Cardiac fibroblast (primary cell): ENCODE data around the gene RIN1.

Source experiments
- DNase-seq, 2 donors: peaks; one replicate each; pipeline versions ENCODE4 v3.0.0 to v3.0.0-alpha.2; 2010; ENCODE audit warnings: low read depth in 2 of 2
- H3K4me3 ChIP-seq, 2 donors: replicated peaks in 1 of 2; 1 replicate in 1 of 2; 2 replicates in 1 of 2; pipeline ENCODE4 v1.5.1; 2011; ENCODE audit warnings: low read depth in 2 of 2, low read length in 2 of 2, mild to moderate bottlenecking in 2 of 2, moderate library complexity in 1 of 2
- TF ChIP-seq, protein P1 (sequence below): IDR thresholded peaks from one replicate; pipeline ENCODE4 v1.5.1; 2011; ENCODE audit warnings: low read depth, mild to moderate bottlenecking, low read length, inconsistent platforms

Gene RIN1

GRCh38 chr11:66341502-66342126, 5.4 kb upstream of the RIN1 start:
- no peak overlapping the region for H3K4me3 ChIP-seq
- TF ChIP-seq, protein P1, sequence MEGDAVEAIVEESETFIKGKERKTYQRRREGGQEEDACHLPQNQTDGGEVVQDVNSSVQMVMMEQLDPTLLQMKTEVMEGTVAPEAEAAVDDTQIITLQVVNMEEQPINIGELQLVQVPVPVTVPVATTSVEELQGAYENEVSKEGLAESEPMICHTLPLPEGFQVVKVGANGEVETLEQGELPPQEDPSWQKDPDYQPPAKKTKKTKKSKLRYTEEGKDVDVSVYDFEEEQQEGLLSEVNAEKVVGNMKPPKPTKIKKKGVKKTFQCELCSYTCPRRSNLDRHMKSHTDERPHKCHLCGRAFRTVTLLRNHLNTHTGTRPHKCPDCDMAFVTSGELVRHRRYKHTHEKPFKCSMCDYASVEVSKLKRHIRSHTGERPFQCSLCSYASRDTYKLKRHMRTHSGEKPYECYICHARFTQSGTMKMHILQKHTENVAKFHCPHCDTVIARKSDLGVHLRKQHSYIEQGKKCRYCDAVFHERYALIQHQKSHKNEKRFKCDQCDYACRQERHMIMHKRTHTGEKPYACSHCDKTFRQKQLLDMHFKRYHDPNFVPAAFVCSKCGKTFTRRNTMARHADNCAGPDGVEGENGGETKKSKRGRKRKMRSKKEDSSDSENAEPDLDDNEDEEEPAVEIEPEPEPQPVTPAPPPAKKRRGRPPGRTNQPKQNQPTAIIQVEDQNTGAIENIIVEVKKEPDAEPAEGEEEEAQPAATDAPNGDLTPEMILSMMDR, result no peak
- DNase-seq, result no peak

DNA sequence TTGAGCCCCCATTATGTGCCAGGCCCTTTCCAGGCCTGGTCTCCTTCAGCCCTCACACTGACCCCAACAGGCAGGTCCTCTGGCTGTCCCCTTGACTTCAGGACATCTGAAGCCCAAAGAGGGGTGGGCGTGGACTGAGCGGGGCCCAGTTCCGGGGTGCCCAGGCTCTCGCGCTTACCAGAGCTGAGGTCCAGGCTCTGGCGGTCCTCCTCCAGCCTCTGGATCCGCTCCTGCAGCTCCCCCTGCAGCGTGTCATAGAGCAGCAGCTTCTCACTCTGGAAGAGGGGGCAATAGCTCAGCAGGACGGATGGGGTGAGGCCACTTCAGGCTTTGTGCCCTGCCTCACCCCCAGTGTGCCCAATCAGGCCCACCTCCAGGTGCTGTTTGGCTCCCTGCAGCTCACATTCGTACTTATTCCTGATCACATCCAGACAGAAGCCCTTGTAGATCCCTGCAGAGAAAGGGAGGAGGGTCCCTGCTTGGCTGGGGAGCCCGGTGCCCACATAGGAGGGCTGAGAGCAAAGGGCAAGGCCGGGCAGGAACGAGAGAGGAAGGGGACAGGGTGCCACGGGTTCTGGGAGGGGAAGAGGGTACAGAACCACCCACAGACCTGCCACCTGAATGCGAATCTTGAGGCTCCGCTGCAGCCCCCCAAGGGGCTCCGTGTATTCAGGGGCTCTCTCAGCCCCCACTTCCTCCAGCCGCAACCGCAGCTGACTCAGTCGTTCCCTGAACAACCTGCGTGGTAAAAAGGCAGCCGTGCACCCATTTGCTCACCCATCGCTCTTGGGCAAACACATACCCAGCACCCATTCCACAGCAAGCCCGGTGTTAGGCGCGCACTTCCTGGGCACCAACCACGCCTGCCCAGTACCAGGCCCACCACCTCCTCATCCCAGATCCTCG, 4.6 kb upstream of the RIN1 start:
- no peak for DNase-seq
- no peak overlapping the region for H3K4me3 ChIP-seq
- TF ChIP-seq, protein P1, result no peak

DNA sequence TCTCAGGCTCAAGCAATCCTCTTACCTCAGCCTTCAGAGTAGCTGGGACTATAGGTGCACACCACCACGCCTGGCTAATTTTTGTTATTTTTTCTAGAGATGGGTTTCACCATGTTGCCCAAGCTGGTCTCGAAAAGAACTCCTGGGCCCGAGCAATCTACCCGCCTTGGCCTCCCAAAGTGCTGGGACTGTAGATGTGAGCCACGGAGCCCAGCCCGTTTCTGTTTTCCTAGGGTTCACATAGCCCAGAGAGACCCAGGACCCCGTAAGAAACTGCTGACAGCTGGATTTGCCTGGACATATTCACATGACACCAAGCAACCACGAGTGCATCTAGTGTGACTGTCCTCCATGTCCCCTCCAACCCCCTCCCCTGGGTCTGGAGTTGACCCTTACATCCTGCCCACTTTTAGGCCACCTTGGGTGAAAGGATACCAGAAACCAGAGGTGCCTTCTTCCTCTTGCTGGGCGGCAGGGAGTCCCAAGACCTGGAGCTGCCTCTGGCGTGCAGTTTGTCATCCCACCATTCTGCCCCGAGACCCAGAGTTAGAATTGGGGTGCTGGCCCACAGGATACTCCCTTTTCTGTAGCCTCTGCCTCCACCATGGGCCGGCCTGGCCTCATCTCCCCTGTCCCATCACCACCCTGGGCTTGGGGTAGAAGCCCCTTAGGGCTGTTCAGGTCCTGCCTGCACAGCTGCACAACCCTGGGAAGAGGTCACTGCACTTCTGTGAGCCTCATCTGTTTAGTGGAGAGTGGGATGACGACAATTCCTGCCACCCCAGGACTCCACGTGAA, 3.7 kb upstream of the RIN1 start:
- TF ChIP-seq, protein P1, result no peak
- H3K4me3 ChIP-seq, result no peak overlapping the region
- DNase-seq, result no peak

GRCh38 chr11:66339162-66339675, 3.0 kb upstream of the RIN1 start:
- no peak overlapping the region for H3K4me3 ChIP-seq
- TF ChIP-seq, protein P1, result no peak
- DNase-seq, result no peak

DNA sequence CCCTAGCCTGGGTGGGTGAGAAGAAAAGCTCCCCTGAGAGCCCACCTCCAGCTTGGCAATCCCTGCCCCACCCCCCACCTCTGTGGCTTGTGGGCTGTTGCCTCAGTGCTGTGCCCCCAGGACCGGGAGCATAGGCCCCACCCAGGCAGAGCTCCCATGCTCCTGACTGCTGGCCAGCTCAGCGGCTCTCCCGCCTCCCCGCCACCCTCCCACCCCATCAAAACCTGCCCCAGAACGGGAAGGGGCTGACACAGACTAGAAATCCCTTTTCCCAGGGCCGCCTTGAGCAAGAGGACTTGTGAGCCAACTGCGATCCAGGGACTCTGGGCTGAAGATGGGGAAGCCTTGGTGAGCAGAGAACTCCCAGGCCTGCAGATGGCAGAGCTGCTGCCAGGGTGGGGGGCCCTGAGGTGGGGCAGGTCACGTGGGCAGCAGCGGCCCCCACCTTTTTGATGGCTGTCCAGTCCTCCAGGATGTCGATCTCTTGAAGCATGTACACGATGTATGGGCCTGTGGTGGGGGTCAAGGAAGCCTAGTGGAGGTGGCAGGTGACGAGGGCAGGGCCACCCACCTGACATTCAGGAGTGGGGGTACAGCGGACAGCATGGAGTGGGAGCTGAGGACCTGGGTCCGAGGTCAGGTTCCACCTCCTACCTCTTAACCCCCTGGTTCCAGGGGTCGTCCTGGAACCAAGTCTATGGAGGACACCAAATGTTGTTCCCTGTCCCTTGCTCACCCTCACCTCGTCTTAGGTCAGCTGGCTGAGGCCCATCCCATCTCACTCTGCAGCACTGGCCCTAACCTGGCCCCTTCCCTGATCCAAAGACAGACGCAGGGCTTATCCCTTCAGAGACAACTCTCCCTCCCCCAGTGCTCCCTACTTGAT, 2.3 kb upstream of the RIN1 start:
- no peak overlapping the region for H3K4me3 ChIP-seq
- TF ChIP-seq, protein P1, result no peak
- no peak for DNase-seq
